Tibial nerve (tissue), 3 donors: ENCODE data around the gene CXCR5.

Experiments
- POLR2A ChIP-seq, 2 donors: fragments of 450-650 bp; IDR thresholded peaks; one replicate each; pipeline ENCODE4 v1.6.1; 2017; ENCODE audit warnings: antibody characterized with exemption in 2 of 2, mild to moderate bottlenecking in 2 of 2, moderate library complexity in 2 of 2
- TF ChIP-seq, protein P1 (sequence below), 5 experiments: fragments of 200-600 bp in 3 of 5; fragments of 450-650 bp in 2 of 5; sonication (generic) in 3 of 5; IDR thresholded peaks; one replicate each; pipeline ENCODE4 v1.5.1; 2016 to 2019; ENCODE audit warnings: antibody characterized with exemption in 5 of 5, mild to moderate bottlenecking in 3 of 5, moderate library complexity in 2 of 5

DNA sequence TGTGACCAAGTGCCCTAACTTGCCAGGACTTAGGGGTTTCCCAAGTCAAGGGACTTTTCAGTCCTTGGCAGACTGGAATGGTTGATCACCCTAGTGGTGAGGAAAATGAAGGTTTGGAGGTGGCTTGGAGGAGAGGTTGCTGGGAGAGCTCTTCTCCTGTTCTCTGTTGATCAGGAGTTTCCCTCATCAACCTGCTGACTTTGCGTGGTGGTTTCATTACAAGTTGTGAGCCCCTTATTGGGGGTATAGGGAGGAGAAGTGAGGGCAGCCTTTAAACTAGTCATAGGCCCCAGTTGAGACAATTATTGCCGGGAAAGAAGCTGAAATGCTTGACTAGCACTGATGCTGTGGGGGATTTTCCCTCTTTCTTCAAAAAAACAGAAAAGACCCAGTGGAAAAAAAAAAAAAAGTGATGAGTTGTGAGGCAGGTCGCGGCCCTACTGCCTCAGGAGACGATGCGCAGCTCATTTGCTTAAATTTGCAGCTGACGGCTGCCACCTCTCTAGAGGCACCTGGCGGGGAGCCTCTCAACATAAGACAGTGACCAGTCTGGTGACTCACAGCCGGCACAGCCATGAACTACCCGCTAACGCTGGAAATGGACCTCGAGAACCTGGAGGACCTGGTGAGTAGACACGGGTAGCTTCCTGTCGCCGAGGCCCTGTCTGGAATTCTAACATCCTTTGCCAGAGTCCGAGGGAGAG is at the start of gene CXCR5:
- TF ChIP-seq, protein P1, sequence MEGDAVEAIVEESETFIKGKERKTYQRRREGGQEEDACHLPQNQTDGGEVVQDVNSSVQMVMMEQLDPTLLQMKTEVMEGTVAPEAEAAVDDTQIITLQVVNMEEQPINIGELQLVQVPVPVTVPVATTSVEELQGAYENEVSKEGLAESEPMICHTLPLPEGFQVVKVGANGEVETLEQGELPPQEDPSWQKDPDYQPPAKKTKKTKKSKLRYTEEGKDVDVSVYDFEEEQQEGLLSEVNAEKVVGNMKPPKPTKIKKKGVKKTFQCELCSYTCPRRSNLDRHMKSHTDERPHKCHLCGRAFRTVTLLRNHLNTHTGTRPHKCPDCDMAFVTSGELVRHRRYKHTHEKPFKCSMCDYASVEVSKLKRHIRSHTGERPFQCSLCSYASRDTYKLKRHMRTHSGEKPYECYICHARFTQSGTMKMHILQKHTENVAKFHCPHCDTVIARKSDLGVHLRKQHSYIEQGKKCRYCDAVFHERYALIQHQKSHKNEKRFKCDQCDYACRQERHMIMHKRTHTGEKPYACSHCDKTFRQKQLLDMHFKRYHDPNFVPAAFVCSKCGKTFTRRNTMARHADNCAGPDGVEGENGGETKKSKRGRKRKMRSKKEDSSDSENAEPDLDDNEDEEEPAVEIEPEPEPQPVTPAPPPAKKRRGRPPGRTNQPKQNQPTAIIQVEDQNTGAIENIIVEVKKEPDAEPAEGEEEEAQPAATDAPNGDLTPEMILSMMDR (IDR thresholded peaks at IDR 0.05), result no peak
- TF ChIP-seq POLR2A (IDR thresholded peaks at IDR 0.05), result no peak
